GM18520 (cell line): ENCODE measurements around the gene NDST1.

Experiments
- ATAC-seq: cut with Tn5 transposase; IDR thresholded peaks from one replicate; pipeline ENCODE4 v1.9.1; 2021; ENCODE audit not compliant: unreplicated experiment

NDST1 gene

DNA sequence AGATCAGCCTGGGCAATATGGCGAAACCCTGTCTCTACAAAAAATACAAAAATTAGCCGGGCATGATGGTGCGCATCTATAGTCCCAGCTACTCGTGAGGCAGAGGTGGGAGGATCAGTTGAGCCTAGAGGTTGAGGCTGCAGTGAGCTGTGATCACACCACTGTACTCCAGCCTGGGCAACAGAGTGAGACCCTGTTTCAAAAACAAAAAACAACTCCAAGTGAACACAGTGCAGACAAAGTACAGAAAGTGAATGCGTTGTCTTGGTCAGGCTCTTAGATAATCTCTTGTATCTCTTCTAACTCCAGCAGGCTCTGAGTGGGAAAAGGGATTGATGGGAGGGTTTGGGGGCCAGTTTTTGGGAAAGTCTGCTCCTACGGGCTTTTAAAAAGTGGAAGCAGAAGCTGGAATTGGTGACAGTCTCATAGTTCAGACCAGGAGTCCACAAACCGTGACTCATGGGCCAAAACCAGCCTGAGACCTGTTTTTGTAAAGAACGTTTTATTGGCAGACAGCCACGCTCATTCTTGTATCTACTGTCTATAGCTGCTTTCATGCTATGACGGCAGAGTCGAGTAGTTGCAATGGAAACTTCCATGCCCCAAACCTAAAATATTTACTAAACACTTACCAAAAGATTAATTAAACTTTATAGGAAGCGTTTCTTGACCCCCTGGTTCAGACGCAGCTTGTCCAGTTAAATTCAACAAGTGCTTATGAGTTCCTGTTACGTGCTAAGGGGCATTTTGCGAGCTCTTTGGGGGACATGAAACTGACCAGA lies 32.9 kb downstream of the NDST1 start:
- ATAC-seq, result no peak

DNA sequence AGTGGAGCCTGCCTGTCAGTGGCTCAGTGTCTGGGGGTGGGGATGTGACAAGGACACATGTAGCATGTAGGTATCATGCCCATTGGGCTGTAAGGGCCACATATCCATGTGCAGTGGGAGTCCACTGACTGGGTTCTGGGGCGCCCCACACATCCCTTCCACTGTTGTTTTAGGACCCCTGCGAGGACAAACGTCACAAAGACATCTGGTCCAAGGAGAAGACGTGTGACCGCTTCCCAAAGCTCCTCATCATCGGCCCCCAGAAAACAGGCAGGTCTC lies 33.4 kb downstream of the NDST1 start:
- ATAC-seq, result no peak

GRCh38 chr5:150541895-150542294 lies 34.0 kb downstream of the NDST1 start:
- no peak for ATAC-seq

GRCh38 chr5:150542933-150543445 lies 35.1 kb downstream of the NDST1 start:
- ATAC-seq, result no peak

GRCh38 chr5:150544611-150545219 lies 36.8 kb downstream of the NDST1 start:
- ATAC-seq, result peak; percentile 74

GRCh38 chr5:150545246-150545645 lies 37.3 kb downstream of the NDST1 start:
- ATAC-seq, result no peak

DNA sequence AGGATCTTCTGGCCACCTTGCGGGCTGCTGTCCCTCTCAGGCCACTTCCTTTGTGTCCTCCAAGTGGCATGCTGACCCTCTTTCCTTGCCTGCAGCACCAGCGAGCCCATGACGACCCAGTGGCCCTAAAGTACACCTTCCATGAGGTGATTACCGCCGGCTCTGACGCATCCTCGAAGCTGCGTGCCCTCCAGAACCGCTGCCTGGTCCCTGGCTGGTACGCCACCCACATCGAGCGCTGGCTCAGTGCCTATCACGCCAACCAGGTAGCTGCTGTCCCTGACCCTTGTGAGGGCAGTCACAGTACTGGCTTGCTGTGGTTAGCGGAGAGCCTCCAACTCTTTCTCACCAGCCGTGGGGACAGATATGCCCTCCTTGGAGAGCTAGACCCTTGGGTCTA lies 40.2 kb downstream of the NDST1 start:
- no peak for ATAC-seq

DNA sequence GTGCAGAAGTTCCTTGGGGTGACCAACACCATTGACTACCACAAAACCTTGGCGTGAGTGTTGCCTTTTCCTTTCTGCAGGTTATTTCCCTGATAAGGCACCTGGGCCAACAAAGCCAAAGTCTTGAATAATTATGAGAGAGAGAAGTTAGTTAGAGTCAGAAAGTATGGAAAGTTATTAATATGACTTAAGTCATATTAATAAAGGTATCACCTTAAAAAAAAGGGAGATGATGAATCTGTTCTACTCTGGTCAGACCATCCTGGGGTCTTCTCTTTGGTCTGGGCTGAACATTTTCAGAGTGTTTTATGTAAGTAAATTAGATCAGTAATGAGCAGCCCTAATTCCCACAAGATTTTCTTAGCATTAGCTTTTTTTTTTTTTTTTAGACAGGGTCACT lies 41.8 kb downstream of the NDST1 start:
- no peak for ATAC-seq

DNA sequence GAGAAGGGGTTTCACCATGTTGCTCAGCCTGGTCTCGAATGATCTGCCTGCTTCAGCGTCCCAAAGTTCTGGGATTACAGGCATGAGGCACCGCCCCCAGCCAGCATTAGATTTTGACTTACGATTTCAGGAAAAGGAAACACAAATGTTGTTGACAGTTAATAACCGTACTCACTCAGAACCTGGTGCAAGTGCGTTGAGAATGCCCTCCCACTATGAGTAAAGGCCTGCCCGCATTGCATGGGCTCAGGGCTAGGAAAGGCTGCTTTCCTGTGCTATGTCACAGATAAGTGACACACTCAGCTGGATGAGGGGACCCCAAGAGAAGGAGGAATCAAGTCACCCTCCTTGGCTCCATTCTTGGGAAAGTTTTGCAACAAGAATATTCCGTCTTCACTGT lies 42.4 kb downstream of the NDST1 start:
- no peak for ATAC-seq

DNA sequence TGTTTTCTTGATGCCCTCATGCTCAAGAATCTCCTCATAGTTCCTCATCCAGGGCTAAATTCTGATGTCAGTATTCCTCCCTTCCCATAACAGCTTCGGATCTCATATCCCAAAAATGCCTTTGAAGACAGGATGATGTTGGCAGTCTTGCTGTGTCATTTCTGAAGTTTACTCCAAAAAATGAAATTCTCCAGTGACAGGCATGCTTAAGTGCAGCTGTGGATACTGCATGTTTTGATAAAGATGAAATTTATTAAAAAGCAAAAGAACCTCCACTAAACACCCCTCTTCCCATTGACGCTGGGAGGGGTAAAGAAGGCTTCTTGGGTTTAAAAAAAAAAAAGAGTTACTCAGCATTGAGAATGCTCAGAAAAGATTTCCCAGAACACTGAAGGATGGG lies 43.1 kb downstream of the NDST1 start:
- no peak for ATAC-seq

GRCh38 chr5:150553402-150553801 lies 45.5 kb downstream of the NDST1 start:
- ATAC-seq, result no peak

DNA sequence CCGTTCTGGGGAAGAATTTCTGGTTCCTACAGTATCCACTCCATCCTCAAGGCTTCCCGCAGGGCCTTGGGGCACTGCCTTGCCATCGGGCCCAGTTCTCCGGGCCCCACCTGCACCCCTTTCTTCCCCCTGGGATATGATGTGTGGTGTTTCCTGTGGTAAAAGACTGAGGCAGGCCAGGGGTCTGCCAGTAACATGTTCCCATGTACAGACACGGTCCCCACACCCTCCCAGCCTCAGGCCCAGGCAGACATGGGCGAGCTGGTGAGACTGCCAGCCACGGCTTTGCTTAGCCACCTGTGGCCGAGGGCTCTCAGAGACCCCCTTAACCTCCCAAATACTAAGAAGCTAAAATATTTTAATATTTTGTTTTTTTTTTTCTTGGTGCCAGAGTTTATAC lies 46.0 kb downstream of the NDST1 start:
- no peak for ATAC-seq

- ATAC-seq, result no peak
These were observed 46.9 kb downstream of the NDST1 start for GRCh38 chr5:150554857-150555256.

GRCh38 chr5:150556106-150556505 lies 48.2 kb downstream of the NDST1 start:
- ATAC-seq, result no peak

- ATAC-seq, result no peak
These were observed 49.1 kb downstream of the NDST1 start for GRCh38 chr5:150556859-150557508.

DNA sequence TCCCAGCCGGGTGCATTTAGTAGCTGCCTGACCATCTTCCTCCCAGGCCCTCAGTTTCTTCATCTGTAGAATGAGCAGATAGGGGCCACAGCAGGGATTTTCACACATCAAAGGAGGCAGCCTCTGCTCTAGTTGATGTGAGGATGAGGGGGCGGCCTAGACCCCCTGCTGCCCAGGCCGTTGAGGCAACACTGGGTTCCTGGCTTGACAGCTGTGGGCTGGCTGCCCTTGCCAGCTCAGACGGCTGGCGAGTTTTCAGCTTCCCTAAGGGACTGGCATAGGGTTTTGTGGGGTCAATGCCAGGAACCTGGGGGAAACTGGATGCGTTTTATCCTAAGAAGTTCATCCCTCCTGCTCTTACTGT lies 49.6 kb downstream of the NDST1 start:
- ATAC-seq, result no peak

- ATAC-seq, result no peak
These were observed 50.2 kb downstream of the NDST1 start for GRCh38 chr5:150558088-150558621.

- no peak for ATAC-seq
These were observed 51.2 kb downstream of the NDST1 start for GRCh38 chr5:150559088-150559487.

DNA sequence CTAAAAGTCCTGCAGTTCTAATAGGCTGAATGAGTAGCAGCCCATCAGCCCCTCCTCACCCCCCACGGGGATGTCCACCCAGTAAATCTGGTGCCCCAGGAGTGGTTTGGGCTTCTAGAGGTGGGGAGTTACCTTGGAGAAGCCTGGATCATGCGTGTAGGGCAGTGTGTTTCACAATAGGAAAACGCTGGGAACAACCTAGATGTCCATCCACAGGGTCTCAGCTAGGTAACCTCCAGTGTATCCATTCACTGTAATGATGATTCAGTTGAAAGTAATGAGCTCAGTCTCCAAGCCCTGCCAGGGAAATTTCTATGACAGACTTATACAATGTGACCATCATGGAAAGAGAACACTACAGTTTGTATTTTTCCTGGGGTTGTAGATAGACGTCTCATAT lies 51.8 kb downstream of the NDST1 start:
- no peak for ATAC-seq

- peak; percentile 76 for ATAC-seq
These were observed 52.7 kb downstream of the NDST1 start for GRCh38 chr5:150560401-150561191.

DNA sequence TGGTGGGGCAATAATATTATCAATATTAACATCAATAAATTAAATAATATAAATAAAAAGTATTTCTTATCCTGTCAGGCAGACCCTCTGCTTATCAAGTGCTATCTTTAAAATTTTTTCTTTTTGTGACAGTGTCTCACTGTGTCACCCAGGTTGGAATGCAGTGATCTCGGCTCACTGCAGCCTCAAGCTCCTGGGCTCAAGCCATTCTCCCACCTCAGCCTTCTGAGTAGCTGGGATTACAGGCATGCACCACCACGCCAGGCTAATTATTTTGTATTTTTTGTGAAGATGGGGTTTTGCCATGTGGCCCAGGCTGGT lies 53.2 kb downstream of the NDST1 start:
- ATAC-seq, result no peak
